Neural progenitor cell (in vitro differentiated cells): Measurements from ENCODE around the gene ZNF148. TPM values are rescaled to one million over a fixed set of nuclear protein-coding genes. Genes with fewer than 3 reads are reported as not detected.

ENCODE experiments used
- DNase-seq: peaks from one replicate; pipeline ENCODE4 v3.0.0-alpha.2; 2016; ENCODE audit warnings: low spot score
- H2AFZ ChIP-seq: fragments of 200-600 bp; sonication (generic); replicated peaks from 2 replicates; pipeline ENCODE4 v1.6.1; 2016; ENCODE audit warnings: antibody characterized with exemption
- H3F3A ChIP-seq: fragments of 200-600 bp; sonication (generic); 2 replicates; pipeline ENCODE4 v1.6.1; 2016; ENCODE audit warnings: antibody characterized with exemption, low read depth
- H3K27ac ChIP-seq: fragments of 200-600 bp; sonication (generic); 2 replicates; pipeline ENCODE4 v1.5.1; 2016; ENCODE audit warnings: mild to moderate bottlenecking
- H3K27me3 ChIP-seq: fragments of 200-600 bp; sonication (generic); 2 replicates; pipeline ENCODE4 v1.6.1; 2016; ENCODE audit warnings: mild to moderate bottlenecking, moderate library complexity
- H3K36me3 ChIP-seq: fragments of 200-600 bp; sonication (generic); 2 replicates; pipeline ENCODE4 v1.5.1; 2016
- H3K4me1 ChIP-seq: fragments of 200-600 bp; sonication (generic); 2 replicates; pipeline ENCODE4 v1.6.1; 2016; ENCODE audit warnings: mixed run types
- H3K4me2 ChIP-seq: fragments of 200-600 bp; sonication (generic); 2 replicates; pipeline ENCODE4 v1.6.1; 2016
- H3K4me3 ChIP-seq: fragments of 200-600 bp; sonication (generic); 2 replicates; pipeline ENCODE4 v1.5.1; 2016
- H3K79me2 ChIP-seq: fragments of 200-600 bp; sonication (generic); 2 replicates; pipeline ENCODE4 v1.6.1; 2016; ENCODE audit warnings: low read depth
- H3K9ac ChIP-seq: fragments of 200-600 bp; sonication (generic); 2 replicates; pipeline ENCODE4 v1.6.1; 2016
- H3K9me3 ChIP-seq: fragments of 200-600 bp; sonication (generic); 2 replicates; pipeline ENCODE4 v1.5.1; 2016; ENCODE audit warnings: low read depth
- H4K20me1 ChIP-seq: fragments of 200-600 bp; sonication (generic); 2 replicates; pipeline ENCODE4 v1.6.1; 2016; ENCODE audit warnings: low read depth
- H3K27ac Mint-ChIP-seq: 3 replicates; pipeline ENCODE4 v1.8.0; 2021; ENCODE audit warnings: mixed read lengths
- H3K27me3 Mint-ChIP-seq: 2 replicates; pipeline ENCODE4 v1.8.0; 2022; ENCODE audit warnings: low read depth, mild to moderate bottlenecking, inconsistent platforms, moderate library complexity, mixed read lengths; ENCODE audit not compliant: insufficient read depth
- H3K36me3 Mint-ChIP-seq: 3 replicates; pipeline ENCODE4 v1.8.0; 2021; ENCODE audit warnings: mixed read lengths
- H3K4me1 Mint-ChIP-seq: 3 replicates; pipeline ENCODE4 v1.8.0; 2021; ENCODE audit warnings: mixed read lengths
- H3K4me3 Mint-ChIP-seq: 3 replicates; pipeline ENCODE4 v1.8.0; 2021; ENCODE audit warnings: mild to moderate bottlenecking, moderate library complexity, mixed read lengths
- H3K9me3 Mint-ChIP-seq: 3 replicates; pipeline ENCODE4 v1.8.0; 2020; ENCODE audit warnings: mixed read lengths
- CTCF ChIP-seq: fragments of 200-600 bp; sonication (generic); IDR thresholded peaks from 2 replicates; pipeline ENCODE4 v1.5.1; 2017; ENCODE audit warnings: antibody characterized with exemption, mild to moderate bottlenecking
- EZH2 ChIP-seq: fragments of 200-600 bp; sonication (generic); IDR thresholded peaks from 2 replicates; pipeline ENCODE4 v1.6.1; 2017; ENCODE audit warnings: antibody characterized with exemption, mild to moderate bottlenecking, moderate library complexity
- EZH2phosphoT487 ChIP-seq: fragments of 200-600 bp; sonication (generic); IDR thresholded peaks from 2 replicates; pipeline ENCODE4 v1.6.1; 2017; ENCODE audit warnings: antibody characterized with exemption
- total RNA-seq: library from RNA; depleted of rRNA; stranded (reverse); fragments of >200 nt; gene quantifications from 2 replicates; pipeline ENCODE4 v1.2.3, GENCODE V29; 2015; ENCODE audit warnings: low replicate concordance

Gene ZNF148
- total RNA-seq, 1 donor from 2014 or later = 37.1 TPM

GRCh38 chr3:125334675-125335560 is 40.2 kb downstream of the ZNF148 start:
- Histone ChIP-seq H3K9ac (no peak overlapping the region), H4K20me1 (peaks cover 6% of the 10 kb centered on the region), H3F3A (peaks cover 17% of the 10 kb centered on the region), H3K27me3 (no peaks in the 10 kb centered on the region), H3K4me1 (no peaks in the 10 kb centered on the region), H3K4me3 (no peak overlapping the region), H3K27ac (no peak overlapping the region), H3K79me2 (peaks cover 100% of the 10 kb centered on the region), H2AFZ (no peak overlapping the region), H3K9me3 (no peaks in the 10 kb centered on the region), H3K36me3 (peaks cover 7% of the 10 kb centered on the region), H3K4me2 (no peak overlapping the region)
- Mint-ChIP-seq H3K27ac (no peak overlapping the region), H3K4me3 (no peak overlapping the region), H3K36me3 (peaks cover 21% of the 10 kb centered on the region), H3K9me3 (peaks cover 33% of the 10 kb centered on the region), H3K27me3 (peaks cover 5% of the 10 kb centered on the region), H3K4me1 (no peaks in the 10 kb centered on the region)
- no peak for TF ChIP-seq CTCF
- no peak for TF ChIP-seq EZH2phosphoT487
- TF ChIP-seq EZH2 = no peak
- no peak for DNase-seq

GRCh38 chr3:125332504-125332903 is 42.6 kb downstream of the ZNF148 start:
- peaks cover 5% of the 10 kb centered on the region for H3K27me3 Mint-ChIP-seq
- H3K79me2 ChIP-seq = peaks cover 79% of the 10 kb centered on the region

GRCh38 chr3:125331243-125331642 is 43.9 kb downstream of the ZNF148 start:
- peaks cover 13% of the 10 kb centered on the region for H3K9me3 Mint-ChIP-seq

More at GRCh38 chr3:125332504-125332903, 42.6 kb downstream of the ZNF148 start:
- H2AFZ ChIP-seq = no peak overlapping the region
- no peak overlapping the region for H3K27ac ChIP-seq
- DNase-seq = no peak
- H3K4me3 ChIP-seq = no peak overlapping the region
- H3K4me2 ChIP-seq = no peak overlapping the region
- Mint-ChIP-seq H3K36me3 (peaks cover 22% of the 10 kb centered on the region), H3K4me1 (no peaks in the 10 kb centered on the region), H3K9me3 (peaks cover 18% of the 10 kb centered on the region), H3K27ac (no peak overlapping the region), H3K4me3 (no peak overlapping the region)
- no peaks in the 10 kb centered on the region for H3K36me3 ChIP-seq
- no peaks in the 10 kb centered on the region for H3K4me1 ChIP-seq
- H3K9me3 ChIP-seq = no peaks in the 10 kb centered on the region
- H3K27me3 ChIP-seq = no peaks in the 10 kb centered on the region
- H3K9ac ChIP-seq = no peak overlapping the region
- peaks cover 17% of the 10 kb centered on the region for H3F3A ChIP-seq
- H4K20me1 ChIP-seq = peaks cover 5% of the 10 kb centered on the region
- TF ChIP-seq EZH2phosphoT487 (no peak), EZH2 (no peak), CTCF (no peak)

More at GRCh38 chr3:125331243-125331642, 43.9 kb downstream of the ZNF148 start:
- Histone ChIP-seq H3K9me3 (no peaks in the 10 kb centered on the region), H2AFZ (no peak overlapping the region), H3K27ac (no peak overlapping the region), H3K36me3 (no peaks in the 10 kb centered on the region), H3K4me2 (no peak overlapping the region), H3K4me3 (no peak overlapping the region), H3K9ac (no peak overlapping the region), H3K27me3 (no peaks in the 10 kb centered on the region), H3K4me1 (no peaks in the 10 kb centered on the region), H4K20me1 (peaks cover 4% of the 10 kb centered on the region), H3K79me2 (peaks cover 75% of the 10 kb centered on the region), H3F3A (peaks cover 17% of the 10 kb centered on the region)
- Mint-ChIP-seq H3K4me3 (no peak overlapping the region), H3K4me1 (no peaks in the 10 kb centered on the region), H3K27ac (no peak overlapping the region), H3K36me3 (peaks cover 25% of the 10 kb centered on the region), H3K27me3 (peaks cover 5% of the 10 kb centered on the region)
- no peak for DNase-seq
- no peak for TF ChIP-seq CTCF
- no peak for TF ChIP-seq EZH2phosphoT487
- TF ChIP-seq EZH2 = no peak
